Gastroesophageal sphincter (tissue), 3 donors: Measurements from ENCODE around the gene CCDC14.

Experiments used
- POLR2A ChIP-seq, 2 donors: fragments of 450-650 bp; IDR thresholded peaks; one replicate each; pipeline ENCODE4 v1.6.1; 2017; ENCODE audit warnings: antibody characterized with exemption in 2 of 2, mild to moderate bottlenecking in 2 of 2, moderate library complexity in 1 of 2
- TF ChIP-seq, protein P1 (sequence below), 4 experiments: fragments of 200-600 bp in 2 of 4; fragments of 450-650 bp in 2 of 4; sonication (generic) in 1 of 4; IDR thresholded peaks; one replicate each; pipeline ENCODE4 v1.5.1; 2017 to 2019; ENCODE audit warnings: antibody characterized with exemption in 4 of 4, mild to moderate bottlenecking in 2 of 4, moderate library complexity in 2 of 4

DNA sequence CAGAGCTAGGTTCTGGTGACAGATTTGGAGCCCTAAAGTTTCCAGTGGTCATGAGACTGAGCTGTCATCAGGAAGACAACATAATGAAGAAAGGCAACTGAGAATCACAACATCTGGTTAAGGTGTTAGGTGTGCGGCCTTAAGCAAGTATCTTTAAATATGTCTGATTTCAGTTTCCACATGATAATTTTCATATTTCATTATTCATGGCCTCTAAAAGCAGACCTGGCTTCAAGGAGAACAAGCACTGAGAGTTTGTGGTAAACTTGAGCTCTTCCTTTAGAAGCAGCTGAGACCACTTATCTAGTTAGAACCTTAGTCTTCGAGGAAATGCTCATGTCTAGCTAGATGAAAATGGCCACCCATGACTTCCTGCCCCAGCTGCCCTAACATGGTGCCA lies 51.2 kb downstream of the CCDC14 start:
- no peak for TF ChIP-seq POLR2A (IDR thresholded peaks at IDR 0.05)
- TF ChIP-seq, protein P1, sequence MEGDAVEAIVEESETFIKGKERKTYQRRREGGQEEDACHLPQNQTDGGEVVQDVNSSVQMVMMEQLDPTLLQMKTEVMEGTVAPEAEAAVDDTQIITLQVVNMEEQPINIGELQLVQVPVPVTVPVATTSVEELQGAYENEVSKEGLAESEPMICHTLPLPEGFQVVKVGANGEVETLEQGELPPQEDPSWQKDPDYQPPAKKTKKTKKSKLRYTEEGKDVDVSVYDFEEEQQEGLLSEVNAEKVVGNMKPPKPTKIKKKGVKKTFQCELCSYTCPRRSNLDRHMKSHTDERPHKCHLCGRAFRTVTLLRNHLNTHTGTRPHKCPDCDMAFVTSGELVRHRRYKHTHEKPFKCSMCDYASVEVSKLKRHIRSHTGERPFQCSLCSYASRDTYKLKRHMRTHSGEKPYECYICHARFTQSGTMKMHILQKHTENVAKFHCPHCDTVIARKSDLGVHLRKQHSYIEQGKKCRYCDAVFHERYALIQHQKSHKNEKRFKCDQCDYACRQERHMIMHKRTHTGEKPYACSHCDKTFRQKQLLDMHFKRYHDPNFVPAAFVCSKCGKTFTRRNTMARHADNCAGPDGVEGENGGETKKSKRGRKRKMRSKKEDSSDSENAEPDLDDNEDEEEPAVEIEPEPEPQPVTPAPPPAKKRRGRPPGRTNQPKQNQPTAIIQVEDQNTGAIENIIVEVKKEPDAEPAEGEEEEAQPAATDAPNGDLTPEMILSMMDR (IDR thresholded peaks at IDR 0.05): no peak
